HEK293T (cell line): Measurements from ENCODE around the gene SOWAHD.

ENCODE experiments used
- BHLHE40 ChIP-seq: fragments of 450-650 bp; IDR thresholded peaks from 2 replicates; pipeline ENCODE4 v1.6.1; 2016; ENCODE audit warnings: mild to moderate bottlenecking, moderate library complexity, borderline replicate concordance
- ELF4 ChIP-seq: fragments of 450-650 bp; IDR thresholded peaks from 2 replicates; pipeline ENCODE4 v1.6.1; 2017; ENCODE audit warnings: antibody characterized with exemption
- LEF1 ChIP-seq: fragments of 450-650 bp; IDR thresholded peaks from 2 replicates; pipeline ENCODE4 v1.6.1; 2017; ENCODE audit warnings: mild to moderate bottlenecking, borderline replicate concordance
- NFRKB ChIP-seq: fragments of 450-650 bp; IDR thresholded peaks from 2 replicates; pipeline ENCODE4 v1.6.1; 2016; ENCODE audit warnings: mild to moderate bottlenecking, moderate library complexity
- SP1 ChIP-seq: fragments of 450-650 bp; IDR thresholded peaks from 2 replicates; pipeline ENCODE4 v1.6.1; 2017

GRCh38 chrX:119726900-119727555, 31.4 kb upstream of the SOWAHD start:
- no peak for TF ChIP-seq BHLHE40
- no peak for TF ChIP-seq ELF4
- no peak for TF ChIP-seq LEF1
- no peak for TF ChIP-seq SP1
- TF ChIP-seq NFRKB = no peak
